ENCODE data around the gene HS3ST5. TPM values are rescaled to one million over a fixed set of nuclear protein-coding genes. Genes with fewer than 3 reads are reported as not detected.

HS3ST5 gene
- total and polyA plus RNA-seq, 8 donors, result 0.05 to 2.2 TPM; not detected in 6

- H3K36me3 ChIP-seq, result no peaks in the 10 kb centered on the region
- intact Hi-C loops (cut with DNase I; ENCODE audit: low total_unique reads), result no loop called here
- H3K27me3 ChIP-seq, result no peaks in the 10 kb centered on the region
- TF ChIP-seq POLR2A (IDR thresholded peaks at IDR 0.05), result no peak
- TF ChIP-seq EP300 (IDR thresholded peaks at IDR 0.05), result no peak
- TF ChIP-seq CTCF (IDR thresholded peaks at IDR 0.05), result no peak
- no peak for TF ChIP-seq POLR2AphosphoS5 (IDR thresholded peaks at IDR 0.05)
- no peak for DNase-seq
- no peaks in the 10 kb centered on the region for H3K9me3 ChIP-seq
- 81 to 86% (median 85%) methylated on average over 1 of the region's 1 CpG for WGBS, 5 donors
- no peak overlapping the region for H3K4me3 ChIP-seq
- H3K27ac ChIP-seq, result no peak overlapping the region
- peaks cover 0 to 8% (median 0%) of the 10 kb centered on the region in 4 donors for H3K4me1 ChIP-seq
Observed at GRCh38 chr6:114361036-114361435, 18.2 kb upstream of the HS3ST5 start.

GRCh38 chr6:114355300-114355699 lies 12.5 kb upstream of the HS3ST5 start:
- Histone ChIP-seq H3K27ac (no peak overlapping the region), H3K36me3 (no peaks in the 10 kb centered on the region), H3K9me3 (no peaks in the 10 kb centered on the region), H3K27me3 (no peaks in the 10 kb centered on the region), H3K4me3 (no peak overlapping the region), H3K4me1 (no peaks in the 10 kb centered on the region)
- no peak for DNase-seq
- TF ChIP-seq CTCF (IDR thresholded peaks at IDR 0.05), result no peak
- TF ChIP-seq EP300 (IDR thresholded peaks at IDR 0.05), result no peak
- TF ChIP-seq POLR2A (IDR thresholded peaks at IDR 0.05), result no peak
- no peak for TF ChIP-seq POLR2AphosphoS5 (IDR thresholded peaks at IDR 0.05)
- intact Hi-C loops (cut with DNase I; ENCODE audit: low total_unique reads), result no loop called here

- 91 to 100% (median 93%) methylated on average over 2 of the region's 2 CpGs for WGBS, 5 donors
- Histone ChIP-seq H3K4me3 (no peak overlapping the region), H3K36me3 (no peaks in the 10 kb centered on the region), H3K9me3 (no peaks in the 10 kb centered on the region), H3K4me1 (no peaks in the 10 kb centered on the region), H3K27ac (no peak overlapping the region), H3K27me3 (no peaks in the 10 kb centered on the region)
- intact Hi-C loops (cut with DNase I; ENCODE audit: low total_unique reads), result no loop called here
- no peak for DNase-seq
- TF ChIP-seq EP300 (IDR thresholded peaks at IDR 0.05) (no peak), CTCF (IDR thresholded peaks at IDR 0.05) (no peak)
Observed at GRCh38 chr6:114354482-114354881, 11.7 kb upstream of the HS3ST5 start.

- no peaks in the 10 kb centered on the region for H3K36me3 ChIP-seq
- no peak for DNase-seq
- H3K27ac ChIP-seq, result no peak overlapping the region
- intact Hi-C loops (cut with DNase I; ENCODE audit: low total_unique reads), result no loop called here
- WGBS, 5 donors, result 85 to 87% (median 86%) methylated on average over 4 of the region's 4 CpGs
- H3K9me3 ChIP-seq, result no peaks in the 10 kb centered on the region
- TF ChIP-seq CTCF (IDR thresholded peaks at IDR 0.05) (no peak), EP300 (IDR thresholded peaks at IDR 0.05) (no peak), POLR2AphosphoS5 (IDR thresholded peaks at IDR 0.05) (no peak), POLR2A (IDR thresholded peaks at IDR 0.05) (no peak)
- no peak overlapping the region for H3K4me3 ChIP-seq
- peaks cover 19 to 27% (median 26%) of the 10 kb centered on the region in 4 donors for H3K4me1 ChIP-seq
- peaks cover 6 to 60% (median 21%) of the 10 kb centered on the region in 3 donors for H3K27me3 ChIP-seq
Observed at GRCh38 chr6:114346451-114346850, 3.6 kb upstream of the HS3ST5 start.

GRCh38 chr6:114344971-114345275 lies 2.1 kb upstream of the HS3ST5 start:
- intact Hi-C loops (cut with DNase I; ENCODE audit: low total_unique reads), result no loop called here
- Histone ChIP-seq H3K4me3 (no peak overlapping the region), H3K4me1 (peaks cover 19 to 31% (median 28%) of the 10 kb centered on the region in 4 donors), H3K9me3 (no peaks in the 10 kb centered on the region), H3K36me3 (no peaks in the 10 kb centered on the region), H3K27me3 (peaks cover 6 to 66% (median 21%) of the 10 kb centered on the region in 3 donors), H3K27ac (no peak overlapping the region)
- DNase-seq, result no peak
- WGBS, 5 donors, result 76 to 100% (median 80%) methylated on average over 1 of the region's 1 CpG
- no peak for TF ChIP-seq POLR2AphosphoS5 (IDR thresholded peaks at IDR 0.05)
- TF ChIP-seq EP300 (IDR thresholded peaks at IDR 0.05), result no peak
- no peak for TF ChIP-seq CTCF (IDR thresholded peaks at IDR 0.05)
- TF ChIP-seq POLR2A (IDR thresholded peaks at IDR 0.05), result no peak

All from stomach (tissue), 9 donors.